Epithelial cell of proximal tubule (primary cell): ENCODE data around the gene ANKRD42. TPM values are rescaled to one million over a fixed set of nuclear protein-coding genes. Genes with fewer than 3 reads are reported as not detected.
"Not testable (repeated sequence)": the region's sequence is repeated elsewhere in the genome, so short reads cannot be mapped to it uniquely, and the experiment has no call there.

Experiments
- DNase-seq: peaks from one replicate; pipeline ENCODE4 v3.0.0-alpha.2; 2011; ENCODE audit warnings: low read depth
- H3K4me3 ChIP-seq: 2 replicates; pipeline ENCODE4 v1.5.1; 2011; ENCODE audit warnings: low read depth, mild to moderate bottlenecking, low read length
- CTCF ChIP-seq: conservative IDR thresholded peaks from 2 replicates; pipeline ENCODE4 v1.5.1; 2012; ENCODE audit warnings: low read depth, mild to moderate bottlenecking, low read length
- total RNA-seq: library from RNA; depleted of rRNA; stranded (reverse); fragments of >200 nt; gene quantifications from 2 replicates; pipeline ENCODE4 v1.2.3, GENCODE V29; 2015

Gene ANKRD42
- total RNA-seq, 1 donor from 2014 or later = 5.3 TPM

- H3K4me3 ChIP-seq = no peak overlapping the region
- TF ChIP-seq CTCF = no peak
- no peak for DNase-seq
Observed at GRCh38 chr11:83206221-83206620, 12.7 kb downstream of the ANKRD42 start.

- not testable (repeated sequence) for DNase-seq
Observed at GRCh38 chr11:83206771-83207382, 13.4 kb downstream of the ANKRD42 start.

GRCh38 chr11:83219095-83219494 is 25.6 kb downstream of the ANKRD42 start:
- H3K4me3 ChIP-seq = no peak overlapping the region
- TF ChIP-seq CTCF = peak; percentile 17
- DNase-seq = no peak

More at GRCh38 chr11:83206771-83207382, 13.4 kb downstream of the ANKRD42 start:
- H3K4me3 ChIP-seq = not testable (repeated sequence)

GRCh38 chr11:83220260-83220659 is 26.7 kb downstream of the ANKRD42 start:
- DNase-seq = no peak
- H3K4me3 ChIP-seq = no peak overlapping the region
- no peak for TF ChIP-seq CTCF

- no peak for DNase-seq
- no peak for TF ChIP-seq CTCF
- no peak overlapping the region for H3K4me3 ChIP-seq
Observed at GRCh38 chr11:83221694-83222093, 28.2 kb downstream of the ANKRD42 start.

- no peak for TF ChIP-seq CTCF
- no peak for DNase-seq
Observed at GRCh38 chr11:83222499-83222898, 29.0 kb downstream of the ANKRD42 start.

GRCh38 chr11:83223457-83223856 is 29.9 kb downstream of the ANKRD42 start:
- no peak overlapping the region for H3K4me3 ChIP-seq
- no peak for DNase-seq
- no peak for TF ChIP-seq CTCF

More at GRCh38 chr11:83222499-83222898, 29.0 kb downstream of the ANKRD42 start:
- no peak overlapping the region for H3K4me3 ChIP-seq

GRCh38 chr11:83235825-83236224 is 42.3 kb downstream of the ANKRD42 start:
- TF ChIP-seq CTCF = no peak
- no peak overlapping the region for H3K4me3 ChIP-seq
- DNase-seq = no peak
